NT2/D1 (cell line): Measurements from ENCODE around the gene OR5K3.

Source experiments
- SUZ12 ChIP-seq: IDR thresholded peaks from 2 replicates; pipeline ENCODE4 v1.6.1; 2011; ENCODE audit not compliant: insufficient read length, insufficient read depth; ENCODE audit errors: extremely low read depth
- YY1 ChIP-seq: IDR thresholded peaks from 2 replicates; pipeline ENCODE4 v1.6.1; 2011; ENCODE audit not compliant: insufficient read length, insufficient read depth
- ZNF274 ChIP-seq: IDR thresholded peaks from 2 replicates; pipeline ENCODE4 v1.6.1; 2011; ENCODE audit warnings: mild to moderate bottlenecking, low read depth, low read length

DNA sequence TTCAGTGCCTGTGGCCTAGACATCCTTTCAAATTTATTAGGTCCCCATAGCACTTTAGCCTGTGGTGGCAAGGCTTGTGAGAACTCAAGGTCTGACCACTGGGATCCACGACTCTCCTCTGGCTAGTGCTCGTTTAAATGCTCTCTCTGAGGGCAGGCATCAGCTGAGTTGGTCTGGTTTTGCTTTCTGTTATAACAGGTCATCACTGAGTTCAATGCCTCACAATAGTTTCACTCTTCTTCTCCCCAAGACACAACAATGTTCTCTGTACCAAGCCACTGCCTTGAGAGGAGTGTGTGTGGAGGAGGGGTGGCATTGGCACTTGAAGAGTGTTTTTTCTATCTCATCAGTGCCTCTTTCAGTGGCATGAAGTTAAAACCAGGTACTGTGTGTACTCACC is 29.2 kb upstream of the OR5K3 start:
- TF ChIP-seq ZNF274 (no peak), SUZ12 (no peak), YY1 (no peak)
